ENCODE results near the gene ANXA3. TPM values are rescaled to one million over a fixed set of nuclear protein-coding genes. Genes with fewer than 3 reads are reported as not detected.

ANXA3 gene
- total and polyA plus RNA-seq, 8 donors = 26.1 to 235 (median 151) TPM

- Histone ChIP-seq H3K4me3 (no peak overlapping the region), H3K27ac (peak overlapping the region; percentile 22 to 71 (median 56)), H3K27me3 (no peaks in the 10 kb centered on the region), H3K4me1 (peaks cover 38 to 70% (median 53%) of the 10 kb centered on the region in 4 donors), H3K9me3 (no peaks in the 10 kb centered on the region), H3K36me3 (peaks cover 0 to 4% (median 0%) of the 10 kb centered on the region in 4 donors)
- TF ChIP-seq POLR2A (IDR thresholded peaks at IDR 0.05) = no peak
- no peak for TF ChIP-seq EP300 (IDR thresholded peaks at IDR 0.05)
- no peak for TF ChIP-seq POLR2AphosphoS5 (IDR thresholded peaks at IDR 0.05)
- TF ChIP-seq CTCF (IDR thresholded peaks at IDR 0.05) = no peak
- intact Hi-C loops (cut with DNase I; ENCODE audit: low total_unique reads) = no loop called here
- 43 to 72% (median 46%) methylated on average over 8 of the region's 8 CpGs for WGBS, 5 donors
- no peak for DNase-seq
These were observed 15.4 kb downstream of the ANXA3 start for GRCh38 chr4:78566834-78567499.

GRCh38 chr4:78567500-78568060 lies 16.0 kb downstream of the ANXA3 start:
- 58 to 85% (median 66%) methylated on average over 2 of the region's 2 CpGs for WGBS, 5 donors
- intact Hi-C loops (cut with DNase I; ENCODE audit: low total_unique reads) = no loop called here

GRCh38 chr4:78568640-78569305 lies 17.2 kb downstream of the ANXA3 start:
- no peaks in the 10 kb centered on the region for H3K27me3 ChIP-seq
- H3K4me3 ChIP-seq = no peak overlapping the region
- peak overlapping the region; percentile 51 to 71 (median 59) for H3K27ac ChIP-seq
- TF ChIP-seq EP300 (IDR thresholded peaks at IDR 0.05) (no peak), POLR2A (IDR thresholded peaks at IDR 0.05) (no peak), POLR2AphosphoS5 (IDR thresholded peaks at IDR 0.05) (no peak), CTCF (IDR thresholded peaks at IDR 0.05) (no peak)
- no peak for DNase-seq
- intact Hi-C loops (cut with DNase I; ENCODE audit: low total_unique reads) = no loop called here
- WGBS, 5 donors = 32 to 66% (median 48%) methylated on average over 3 of the region's 3 CpGs
- H3K4me1 ChIP-seq = peaks cover 33 to 52% (median 42%) of the 10 kb centered on the region in 4 donors
- H3K36me3 ChIP-seq = peaks cover 0 to 8% (median 5%) of the 10 kb centered on the region in 4 donors
- H3K9me3 ChIP-seq = no peaks in the 10 kb centered on the region

More at GRCh38 chr4:78567500-78568060, 16.0 kb downstream of the ANXA3 start:
- TF ChIP-seq POLR2A (IDR thresholded peaks at IDR 0.05) = no peak
- Histone ChIP-seq H3K4me1 (peaks cover 33 to 64% (median 49%) of the 10 kb centered on the region in 4 donors), H3K27me3 (no peaks in the 10 kb centered on the region), H3K9me3 (no peaks in the 10 kb centered on the region), H3K27ac (peak overlapping the region; percentile 35 to 71 (median 56)), H3K36me3 (peaks cover 0 to 4% (median 0%) of the 10 kb centered on the region in 4 donors), H3K4me3 (no peak overlapping the region)
- DNase-seq = no peak

- Histone ChIP-seq H3K36me3 (peaks cover 0 to 14% (median 8%) of the 10 kb centered on the region in 4 donors), H3K4me1 (peaks cover 33 to 52% (median 42%) of the 10 kb centered on the region in 4 donors), H3K27ac (peak overlapping the region in 4 of 5 donors; percentile 52 to 71 (median 60)), H3K4me3 (no peak overlapping the region), H3K27me3 (no peaks in the 10 kb centered on the region), H3K9me3 (no peaks in the 10 kb centered on the region)
- peak in 1 of 2 donors; percentile 82 for DNase-seq
- 32 to 58% (median 41%) methylated on average over 6 of the region's 6 CpGs for WGBS, 5 donors
- TF ChIP-seq POLR2A (IDR thresholded peaks at IDR 0.05) = no peak
- TF ChIP-seq CTCF (IDR thresholded peaks at IDR 0.05) = no peak
- TF ChIP-seq EP300 (IDR thresholded peaks at IDR 0.05) = no peak
- no peak for TF ChIP-seq POLR2AphosphoS5 (IDR thresholded peaks at IDR 0.05)
- intact Hi-C loops (cut with DNase I; ENCODE audit: low total_unique reads) = no loop called here
These were observed 17.8 kb downstream of the ANXA3 start for GRCh38 chr4:78569306-78569821.

Measured in stomach (tissue), 9 donors.